DND-41 (cell line): ENCODE data around the gene CDH23.

Source experiments
- ATAC-seq: fragments of 200-7000 bp; cut with Tn5 transposase; 3 replicates; pipeline ENCODE4 v1.9.1; 2021; ENCODE audit warnings: low read depth; ENCODE audit not compliant: insufficient read depth
- DNase-seq: peaks from one replicate; pipeline ENCODE4 v3.0.0-alpha.2; 2020
- H2AFZ ChIP-seq: 2 replicates; pipeline ENCODE4 v1.6.0; 2012; ENCODE audit warnings: low read depth, low read length
- H3K27ac ChIP-seq: 2 replicates; pipeline ENCODE4 v1.5.1; 2012; ENCODE audit warnings: low read length, inconsistent platforms
- H3K27me3 ChIP-seq: fragments of 200-600 bp; sonication (generic); 2 replicates; pipeline ENCODE4 v1.6.0; 2012; ENCODE audit warnings: low read length, mild to moderate bottlenecking, inconsistent platforms; ENCODE audit not compliant: insufficient read depth, poor library complexity
- H3K36me3 ChIP-seq: 2 replicates; pipeline ENCODE4 v1.5.1; 2012; ENCODE audit warnings: low read length, inconsistent platforms; ENCODE audit not compliant: insufficient read depth
- H3K4me1 ChIP-seq: 2 replicates; pipeline ENCODE4 v1.5.1; 2012; ENCODE audit warnings: mild to moderate bottlenecking, low read length; ENCODE audit not compliant: insufficient read depth
- H3K4me2 ChIP-seq: 2 replicates; pipeline ENCODE4 v1.6.0; 2012; ENCODE audit warnings: mild to moderate bottlenecking, moderate library complexity, low read length, inconsistent platforms; ENCODE audit not compliant: insufficient read depth
- H3K4me3 ChIP-seq, 2 experiments: fragments of 200-600 bp in 1 of 2; shearing (Covaris generic) in 1 of 2; 2 replicates each; pipeline ENCODE4 v1.5.1; 2012 to 2016; ENCODE audit warnings: inconsistent platforms in 2 of 2, low read length in 2 of 2, mild to moderate bottlenecking in 2 of 2, low read depth in 1 of 2, moderate library complexity in 1 of 2
- H3K79me2 ChIP-seq: 2 replicates; pipeline ENCODE4 v1.6.0; 2012; ENCODE audit warnings: low read length, inconsistent platforms; ENCODE audit not compliant: insufficient read depth
- H3K9ac ChIP-seq: 2 replicates; pipeline ENCODE4 v1.6.0; 2012; ENCODE audit warnings: low read depth, mild to moderate bottlenecking, inconsistent platforms, low read length, moderate library complexity
- H3K9me3 ChIP-seq: 2 replicates; pipeline ENCODE4 v1.5.1; 2012; ENCODE audit warnings: low read length, moderate library complexity, mild to moderate bottlenecking, inconsistent platforms; ENCODE audit not compliant: insufficient read depth, severe bottlenecking
- H4K20me1 ChIP-seq: 2 replicates; pipeline ENCODE4 v1.6.0; 2012; ENCODE audit warnings: low read length; ENCODE audit not compliant: insufficient read depth
- EZH2 ChIP-seq: IDR thresholded peaks from 3 replicates; pipeline ENCODE4 v1.6.1; 2012; ENCODE audit warnings: borderline replicate concordance, low read depth, mild to moderate bottlenecking, moderate library complexity, low read length, inconsistent platforms; ENCODE audit not compliant: severe bottlenecking
- TF ChIP-seq, protein P1 (sequence below): IDR thresholded peaks from 2 replicates; pipeline ENCODE4 v1.5.1; 2012; ENCODE audit warnings: borderline replicate concordance, low read length, moderate library complexity, mild to moderate bottlenecking; ENCODE audit not compliant: poor library complexity, severe bottlenecking; ENCODE audit errors: extremely low read depth

CDH23 gene

DNA sequence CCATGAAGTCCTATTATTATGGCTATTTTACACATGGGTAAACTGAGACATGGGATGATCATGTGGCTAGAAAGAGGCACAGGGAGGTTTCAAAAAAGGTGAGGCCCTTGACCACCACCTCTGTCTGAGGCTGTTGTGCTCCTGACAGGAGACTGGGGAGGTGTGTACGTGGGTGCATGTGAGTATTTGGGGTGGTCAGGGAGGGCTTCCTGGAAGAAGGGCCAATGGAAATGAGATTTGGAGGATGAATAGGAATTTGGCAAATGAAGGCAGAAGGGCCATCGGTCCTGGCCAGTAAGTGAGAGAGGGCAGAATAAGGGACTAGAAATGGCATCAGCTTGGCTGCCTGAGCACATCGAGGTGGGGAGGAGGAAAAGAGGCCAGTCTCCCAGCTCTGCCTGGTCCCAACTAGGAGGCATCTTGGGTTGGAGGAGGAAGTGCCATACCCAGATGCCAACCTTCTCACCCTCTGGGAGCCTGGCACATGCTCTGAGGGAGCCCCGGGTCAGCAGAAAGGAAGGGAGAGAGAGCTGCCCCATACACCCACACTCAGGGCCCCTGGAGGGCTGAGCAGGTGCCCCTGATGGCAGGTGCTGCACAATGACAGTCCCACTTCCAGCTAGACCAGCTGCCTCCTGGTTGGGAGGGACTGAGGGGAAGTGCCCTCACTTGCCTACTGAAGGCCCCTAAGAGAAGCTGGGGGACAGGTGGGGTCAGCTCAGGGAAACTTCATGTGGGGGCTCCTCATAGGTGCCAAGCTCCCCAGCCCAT lies 47.7 kb downstream of the CDH23 start:
- H2AFZ ChIP-seq: no peak overlapping the region
- H3K27me3 ChIP-seq: peaks cover 4% of the 10 kb centered on the region
- H3K9me3 ChIP-seq: no peaks in the 10 kb centered on the region
- no peak overlapping the region for H3K4me2 ChIP-seq
- DNase-seq (no peak), ATAC-seq (no peak)
- H3K27ac ChIP-seq: no peak overlapping the region
- TF ChIP-seq EZH2: no peak
- TF ChIP-seq, protein P1, sequence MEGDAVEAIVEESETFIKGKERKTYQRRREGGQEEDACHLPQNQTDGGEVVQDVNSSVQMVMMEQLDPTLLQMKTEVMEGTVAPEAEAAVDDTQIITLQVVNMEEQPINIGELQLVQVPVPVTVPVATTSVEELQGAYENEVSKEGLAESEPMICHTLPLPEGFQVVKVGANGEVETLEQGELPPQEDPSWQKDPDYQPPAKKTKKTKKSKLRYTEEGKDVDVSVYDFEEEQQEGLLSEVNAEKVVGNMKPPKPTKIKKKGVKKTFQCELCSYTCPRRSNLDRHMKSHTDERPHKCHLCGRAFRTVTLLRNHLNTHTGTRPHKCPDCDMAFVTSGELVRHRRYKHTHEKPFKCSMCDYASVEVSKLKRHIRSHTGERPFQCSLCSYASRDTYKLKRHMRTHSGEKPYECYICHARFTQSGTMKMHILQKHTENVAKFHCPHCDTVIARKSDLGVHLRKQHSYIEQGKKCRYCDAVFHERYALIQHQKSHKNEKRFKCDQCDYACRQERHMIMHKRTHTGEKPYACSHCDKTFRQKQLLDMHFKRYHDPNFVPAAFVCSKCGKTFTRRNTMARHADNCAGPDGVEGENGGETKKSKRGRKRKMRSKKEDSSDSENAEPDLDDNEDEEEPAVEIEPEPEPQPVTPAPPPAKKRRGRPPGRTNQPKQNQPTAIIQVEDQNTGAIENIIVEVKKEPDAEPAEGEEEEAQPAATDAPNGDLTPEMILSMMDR: no peak
- no peak overlapping the region for H3K9ac ChIP-seq
- H3K36me3 ChIP-seq: no peaks in the 10 kb centered on the region
- H4K20me1 ChIP-seq: 0 out of 2 replicates have a peak, but pooled peaks cover 4% of the 10 kb centered on the region
- H3K4me1 ChIP-seq: no peaks in the 10 kb centered on the region
- no peaks in the 10 kb centered on the region for H3K79me2 ChIP-seq
- no peak overlapping the region for H3K4me3 ChIP-seq

DNA sequence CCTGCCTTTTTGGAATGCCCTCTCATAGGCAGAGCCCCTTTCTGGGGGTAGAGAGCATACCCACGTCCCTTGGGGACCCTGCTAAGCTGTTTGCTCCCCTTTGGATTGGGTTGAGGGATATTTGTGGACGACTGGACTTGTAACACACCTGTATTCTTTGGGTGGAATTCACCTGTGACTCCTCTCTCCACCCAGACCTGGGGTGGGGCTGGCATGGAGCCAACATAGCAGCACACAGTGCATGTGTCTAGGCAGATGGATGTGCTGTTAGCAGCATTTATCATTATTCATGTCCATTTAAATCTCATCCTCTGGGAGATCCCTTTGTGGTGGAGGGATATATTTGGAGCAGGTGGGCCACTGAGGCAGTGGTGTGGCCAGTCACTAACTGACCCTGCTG lies 51.0 kb downstream of the CDH23 start:
- Histone ChIP-seq H3K4me3 (no peak overlapping the region), H3K9me3 (no peaks in the 10 kb centered on the region), H4K20me1 (0 out of 2 replicates have a peak, but pooled peaks cover 4% of the 10 kb centered on the region), H3K79me2 (no peaks in the 10 kb centered on the region), H2AFZ (no peak overlapping the region), H3K27me3 (peaks cover 6% of the 10 kb centered on the region), H3K9ac (no peak overlapping the region), H3K4me2 (no peak overlapping the region), H3K36me3 (no peaks in the 10 kb centered on the region), H3K4me1 (no peaks in the 10 kb centered on the region), H3K27ac (no peak overlapping the region)
- DNase-seq: no peak
- no peak for ATAC-seq
- TF ChIP-seq, protein P1: no peak
- no peak for TF ChIP-seq EZH2

DNA sequence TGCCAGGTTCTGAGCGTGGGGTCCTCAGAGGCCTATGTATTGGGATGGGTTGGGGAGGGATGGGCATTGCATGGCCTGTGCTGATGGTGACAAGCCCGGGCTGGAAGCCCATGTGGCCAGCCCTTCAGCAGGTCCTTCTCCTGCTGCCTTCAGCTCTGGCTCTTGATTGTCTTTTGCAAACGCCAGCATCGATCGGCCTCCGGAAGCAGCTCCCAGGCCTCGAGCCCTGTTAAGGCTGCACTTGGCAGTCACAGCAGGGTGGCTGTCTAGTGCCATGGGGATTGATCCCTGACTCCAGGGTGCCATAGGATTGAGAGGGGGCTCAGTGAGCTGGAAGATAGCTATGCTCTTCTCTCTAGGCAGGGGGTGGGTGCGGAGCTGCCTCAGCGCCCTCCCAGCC lies 51.4 kb downstream of the CDH23 start:
- Histone ChIP-seq H3K4me1 (no peaks in the 10 kb centered on the region), H3K36me3 (no peaks in the 10 kb centered on the region), H4K20me1 (0 out of 2 replicates have a peak, but pooled peaks cover 4% of the 10 kb centered on the region), H3K27me3 (peaks cover 6% of the 10 kb centered on the region), H3K27ac (no peak overlapping the region), H3K79me2 (no peaks in the 10 kb centered on the region), H3K4me3 (no peak overlapping the region), H3K4me2 (no peak overlapping the region), H3K9ac (no peak overlapping the region), H3K9me3 (no peaks in the 10 kb centered on the region), H2AFZ (no peak overlapping the region)
- ATAC-seq (no peak), DNase-seq (no peak)
- TF ChIP-seq, protein P1: no peak
- no peak for TF ChIP-seq EZH2
